NCI-H146 (cell line): ENCODE results near the gene ASB2.
A peak's percentile ranks its signal among the peaks of the same experiment; 100 is the strongest.

Experiments
- DNase-seq: peaks from one replicate; lab custom pipeline; 2025; lab: John Stamatoyannopoulos, UW

Gene ASB2

GRCh38 chr14:93946541-93947090, 29.8 kb downstream of the ASB2 start:
- no peak for DNase-seq

DNA sequence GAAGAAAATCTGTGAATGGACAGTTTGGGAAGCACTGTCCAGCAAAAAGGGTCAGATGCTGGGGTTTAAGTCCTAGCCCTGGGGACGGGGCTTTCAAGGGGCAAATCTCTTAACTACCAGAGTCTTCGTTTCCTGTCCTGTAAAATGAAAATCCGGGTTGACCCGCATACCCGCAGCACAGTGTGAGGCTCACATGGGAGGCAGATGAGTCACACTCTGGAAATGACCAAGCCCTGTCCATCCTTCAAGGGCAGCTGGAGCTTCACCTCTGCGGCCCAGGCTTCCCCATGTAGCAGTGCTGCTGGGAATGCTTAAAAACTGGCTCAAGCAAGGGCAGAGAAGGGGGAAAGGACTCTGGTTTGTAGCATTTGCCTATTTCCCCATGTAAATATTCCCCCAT, 30.3 kb downstream of the ASB2 start:
- DNase-seq = no peak

GRCh38 chr14:93945070-93945399, 31.3 kb downstream of the ASB2 start:
- no peak for DNase-seq

DNA sequence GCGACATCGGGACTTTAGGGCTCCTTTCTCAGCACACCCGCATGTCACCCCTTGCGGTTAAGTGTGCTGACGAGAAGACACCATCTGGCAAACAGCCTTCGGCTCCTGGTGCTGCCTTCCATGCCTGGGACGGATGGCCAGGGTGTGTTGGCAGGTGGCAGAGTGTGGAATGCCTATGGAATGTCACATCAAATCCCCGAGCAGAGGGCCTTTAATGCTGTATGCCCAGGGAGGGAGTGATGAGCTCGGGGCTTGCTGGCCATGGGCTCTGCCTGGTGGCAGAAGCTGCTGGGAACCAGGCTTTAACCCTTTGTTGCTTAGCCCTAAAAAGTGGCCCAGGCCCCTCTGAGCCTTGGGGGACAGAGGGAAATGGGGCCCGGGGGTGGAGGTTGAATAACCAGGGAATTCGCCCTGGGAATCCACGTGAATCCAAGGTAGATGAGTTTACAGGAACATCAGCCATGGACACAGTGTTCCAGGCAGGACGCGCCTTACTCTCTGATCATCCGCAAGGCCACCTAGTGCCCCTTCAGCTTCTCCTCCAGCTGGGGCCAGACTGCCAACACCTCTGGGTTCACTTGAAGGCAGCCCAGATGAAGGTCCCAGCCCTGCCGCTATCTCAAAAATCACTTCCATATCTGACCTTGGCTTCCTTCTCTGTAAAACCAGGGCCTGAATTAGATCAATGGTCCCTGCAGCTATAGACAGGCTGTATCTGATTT, 31.9 kb downstream of the ASB2 start:
- DNase-seq = no peak

GRCh38 chr14:93943930-93944329, 32.4 kb downstream of the ASB2 start:
- DNase-seq = no peak

DNA sequence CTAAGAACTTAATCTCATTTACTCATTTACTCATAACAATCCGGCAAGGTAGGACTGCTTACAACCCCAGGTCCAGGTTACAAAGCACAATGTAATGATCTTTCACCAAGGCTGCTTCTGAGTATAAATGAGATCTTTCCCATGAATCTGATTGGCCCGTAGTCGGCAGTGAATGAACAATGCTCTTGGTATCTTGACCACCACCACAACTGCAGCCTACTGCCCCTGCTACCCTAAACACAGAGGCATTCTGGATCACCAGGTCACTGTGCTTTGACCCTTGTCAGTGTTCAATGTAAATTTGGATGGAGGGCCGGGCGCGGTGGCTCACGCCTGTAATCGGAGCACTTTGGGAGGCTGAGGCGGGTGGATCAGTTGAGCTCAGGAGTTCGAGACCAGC, 33.3 kb downstream of the ASB2 start:
- DNase-seq = no peak

- peak; percentile 91 for DNase-seq
Measured at GRCh38 chr14:93941293-93941910, 35.0 kb downstream of the ASB2 start.

DNA sequence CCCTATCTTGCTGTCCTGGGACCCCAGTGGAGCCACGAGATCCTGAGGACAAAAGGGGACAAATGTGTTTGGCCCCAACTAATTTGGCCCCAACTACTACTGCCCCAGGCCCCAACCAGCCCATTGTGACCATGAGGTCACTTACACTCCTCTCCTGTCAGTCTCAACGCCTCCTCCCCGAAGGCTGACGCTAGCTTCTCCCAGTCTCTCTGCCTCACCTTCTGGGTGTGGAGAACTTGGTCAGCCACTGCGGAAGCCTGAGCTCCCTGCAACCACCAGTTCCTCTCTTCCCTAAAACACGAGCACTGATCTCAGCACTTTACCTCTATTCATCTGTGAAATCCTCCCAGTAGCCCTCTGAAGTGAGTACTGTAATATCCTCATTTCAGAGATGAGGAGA, 35.9 kb downstream of the ASB2 start:
- no peak for DNase-seq

GRCh38 chr14:93939304-93940229, 36.8 kb downstream of the ASB2 start:
- DNase-seq = peak; percentile 8

- DNase-seq = no peak
Measured at GRCh38 chr14:93938751-93939303, 37.5 kb downstream of the ASB2 start.

- DNase-seq = no peak
Measured at GRCh38 chr14:93937519-93937918, 38.9 kb downstream of the ASB2 start.

- DNase-seq = no peak
Measured at GRCh38 chr14:93936926-93937325, 39.4 kb downstream of the ASB2 start.

DNA sequence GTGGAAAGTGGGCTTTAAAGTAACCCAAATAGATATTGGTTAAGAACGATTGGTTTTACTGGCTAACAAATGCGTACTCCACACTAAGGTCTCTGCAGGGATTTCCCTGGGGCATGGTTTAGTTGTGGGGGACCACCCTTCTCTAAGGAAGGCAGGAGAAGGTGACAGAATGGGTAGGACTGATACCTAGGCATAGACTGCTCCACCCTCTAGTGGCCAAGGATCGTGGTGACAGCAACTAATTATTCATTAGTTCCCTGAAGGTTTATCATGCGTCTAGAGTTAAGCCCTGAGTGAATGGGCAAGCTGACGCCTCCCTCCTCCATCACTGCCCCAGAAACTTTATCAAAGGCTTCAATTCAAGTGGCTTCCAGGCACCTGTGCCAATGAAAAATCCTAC, 40.1 kb downstream of the ASB2 start:
- DNase-seq = no peak

DNA sequence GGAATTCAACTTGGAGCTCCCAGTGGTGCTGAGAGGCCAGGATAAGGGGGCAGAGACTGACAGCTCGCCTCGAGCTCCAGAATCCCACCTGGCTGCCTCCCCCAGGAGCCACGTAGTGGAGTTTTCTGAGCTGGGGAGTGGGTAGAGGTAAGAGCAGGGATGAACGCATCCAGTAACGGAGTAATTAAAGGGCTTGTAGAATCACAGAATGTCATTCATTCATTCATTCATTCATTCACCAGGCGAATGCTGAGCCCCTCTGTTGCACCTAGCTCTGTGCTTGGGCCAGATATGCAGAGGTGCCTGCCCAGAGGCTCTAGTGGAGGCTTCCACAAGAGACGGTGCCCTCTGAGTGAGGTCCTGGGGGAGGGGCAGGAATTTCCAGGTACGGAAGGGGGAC, 41.2 kb downstream of the ASB2 start:
- no peak for DNase-seq

DNA sequence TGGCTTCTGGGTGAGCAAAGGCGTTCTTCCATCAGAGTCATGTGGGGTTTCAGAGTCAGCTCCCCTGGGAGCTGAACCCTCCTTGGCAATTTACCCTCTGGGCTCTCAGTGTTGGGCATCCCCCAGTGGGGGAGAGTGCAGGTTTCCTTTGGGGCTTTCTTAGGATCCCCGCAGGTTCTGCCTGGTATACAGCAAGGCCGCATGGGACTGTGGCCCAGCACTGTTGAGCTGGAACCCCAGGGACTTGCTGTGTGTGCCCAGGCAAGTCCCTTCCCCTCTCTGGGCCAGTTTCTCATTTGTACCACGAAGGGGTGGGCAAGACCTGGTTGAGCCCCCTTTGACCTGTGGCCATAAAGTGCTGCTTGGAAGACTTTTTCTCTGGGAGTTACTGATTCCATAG, 43.7 kb downstream of the ASB2 start:
- DNase-seq = no peak

- DNase-seq = no peak
Measured at GRCh38 chr14:93930989-93931307, 45.4 kb downstream of the ASB2 start.

DNA sequence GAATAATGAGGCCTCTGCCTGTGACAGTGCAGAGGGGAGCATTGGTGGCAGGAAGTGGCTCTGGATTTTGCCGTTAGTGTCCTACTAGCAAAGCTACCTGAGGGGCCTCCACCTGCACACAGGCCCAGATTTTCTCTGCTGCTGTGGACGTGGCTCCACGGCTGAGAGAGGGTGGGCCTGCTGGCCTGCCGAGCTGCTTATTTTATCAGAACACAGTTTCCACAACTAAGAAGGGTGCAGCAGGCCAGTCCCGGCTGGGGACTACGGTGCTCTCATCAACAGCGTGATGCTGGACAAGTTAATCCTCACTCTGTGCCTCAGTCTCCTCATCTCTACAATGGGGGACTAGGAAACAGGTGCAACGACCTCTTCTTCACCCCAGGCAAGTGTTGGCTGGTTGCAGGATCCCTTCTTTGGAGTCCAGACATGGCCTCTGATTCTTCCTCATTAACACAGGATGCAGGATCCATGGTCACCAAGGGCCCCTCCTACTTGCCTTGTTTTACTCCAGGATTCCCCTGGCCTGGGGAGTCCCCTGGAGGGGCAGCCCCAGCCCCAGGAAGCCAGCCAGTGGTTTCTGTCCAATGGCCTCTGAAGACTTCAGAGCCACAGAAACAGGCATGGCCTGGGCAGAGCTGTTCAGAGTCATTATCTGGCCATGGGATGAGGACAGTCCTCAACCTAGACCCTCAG, 45.9 kb downstream of the ASB2 start:
- DNase-seq = no peak

DNA sequence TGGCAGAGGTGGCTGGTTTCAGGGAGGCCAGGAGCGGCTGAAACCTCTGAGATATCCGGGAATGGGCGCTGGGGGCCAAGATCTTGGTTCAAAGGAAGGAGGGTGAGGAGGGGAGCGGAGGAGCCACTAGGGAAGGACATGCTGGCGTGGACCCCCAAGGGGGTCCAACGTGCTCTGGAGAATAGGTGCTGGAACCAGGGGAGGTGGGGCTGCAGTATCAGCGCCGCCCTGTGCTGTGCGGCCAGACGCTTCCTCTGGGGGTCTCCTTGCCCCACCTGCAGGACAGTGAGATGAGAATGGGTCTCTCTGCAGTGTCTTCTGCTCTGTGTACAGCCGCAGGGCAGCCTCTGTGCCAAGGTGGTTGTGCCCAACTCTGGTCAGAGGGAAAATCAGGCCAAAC, 46.7 kb downstream of the ASB2 start:
- DNase-seq = no peak

DNA sequence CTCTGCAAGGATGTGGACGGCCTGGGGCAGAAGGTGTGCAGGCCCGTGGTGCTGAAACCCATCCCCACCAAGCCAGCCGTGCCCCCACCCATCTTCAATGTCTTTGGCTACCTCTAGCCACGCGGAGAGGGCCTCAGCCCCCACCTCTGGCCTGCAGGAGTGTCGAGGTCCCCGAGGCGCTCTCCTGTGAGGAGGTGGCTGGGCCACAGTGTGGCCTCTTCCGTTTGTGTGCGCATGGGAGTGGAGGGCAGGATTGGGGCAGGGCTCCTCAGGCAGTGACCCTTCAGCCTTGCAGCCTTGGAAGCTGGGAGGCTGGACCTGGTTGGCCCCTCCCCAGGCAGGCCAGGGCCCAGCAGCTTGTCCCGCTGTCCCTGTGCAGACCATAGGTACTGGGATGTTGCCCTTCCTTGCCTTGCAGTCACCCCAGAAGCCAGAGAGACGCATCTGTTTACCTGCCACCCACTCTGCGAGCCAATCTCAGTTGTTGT, 47.3 kb downstream of the ASB2 start:
- no peak for DNase-seq

- no peak for DNase-seq
Measured at GRCh38 chr14:93928184-93929047, 48.0 kb downstream of the ASB2 start.

DNA sequence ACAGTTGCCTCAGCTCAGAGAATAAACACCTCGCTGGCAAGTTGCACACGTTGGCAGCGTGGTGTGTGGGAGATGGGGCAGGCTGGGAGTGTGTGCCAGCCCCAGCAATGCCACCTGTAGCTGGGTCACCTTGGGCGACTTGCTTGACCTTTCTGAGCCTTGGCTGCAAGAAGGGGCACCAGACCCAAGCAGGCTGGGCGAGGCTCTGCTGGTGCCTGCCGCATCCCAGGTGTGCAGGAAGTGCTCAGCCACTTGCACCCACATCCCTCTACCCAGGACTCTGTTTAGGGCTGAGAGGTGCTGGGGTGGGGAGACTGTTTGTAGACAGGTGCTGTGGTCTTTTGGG, 48.6 kb downstream of the ASB2 start:
- DNase-seq = no peak
